Loucy (cell line): Measurements from ENCODE around the gene YIPF2.

Source experiments
- EZH2phosphoT487 ChIP-seq: fragments of 200-600 bp; IDR thresholded peaks from 2 replicates; pipeline ENCODE4 v1.6.1; 2018; ENCODE audit warnings: antibody characterized with exemption, mild to moderate bottlenecking, moderate library complexity, borderline replicate concordance
- TF ChIP-seq, protein P1 (sequence below): fragments of 200-600 bp; sonication (generic); conservative IDR thresholded peaks from 2 replicates; pipeline ENCODE4 v1.5.1; 2014; ENCODE audit warnings: mild to moderate bottlenecking, antibody characterized with exemption, low read length

DNA sequence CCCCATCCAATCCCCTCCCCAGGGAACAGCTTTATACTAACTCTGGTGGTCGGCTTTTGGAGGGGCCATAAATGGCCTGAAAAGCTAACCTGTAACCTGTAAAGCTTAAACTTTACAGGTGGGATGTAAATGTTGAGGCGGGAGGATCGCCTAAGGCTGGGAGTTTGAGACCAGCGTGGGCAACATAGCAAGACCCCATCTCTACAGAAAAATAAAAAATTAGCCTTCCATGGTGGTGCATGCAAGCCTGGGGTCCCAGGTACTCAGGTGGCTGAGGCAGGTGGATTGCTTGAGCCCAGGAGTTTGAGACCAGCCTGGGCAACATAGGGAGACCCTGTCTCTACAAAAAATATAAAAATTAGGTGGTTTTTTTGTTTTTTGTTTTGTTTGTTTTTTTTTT lies 38.6 kb downstream of the YIPF2 start:
- TF ChIP-seq, protein P1, sequence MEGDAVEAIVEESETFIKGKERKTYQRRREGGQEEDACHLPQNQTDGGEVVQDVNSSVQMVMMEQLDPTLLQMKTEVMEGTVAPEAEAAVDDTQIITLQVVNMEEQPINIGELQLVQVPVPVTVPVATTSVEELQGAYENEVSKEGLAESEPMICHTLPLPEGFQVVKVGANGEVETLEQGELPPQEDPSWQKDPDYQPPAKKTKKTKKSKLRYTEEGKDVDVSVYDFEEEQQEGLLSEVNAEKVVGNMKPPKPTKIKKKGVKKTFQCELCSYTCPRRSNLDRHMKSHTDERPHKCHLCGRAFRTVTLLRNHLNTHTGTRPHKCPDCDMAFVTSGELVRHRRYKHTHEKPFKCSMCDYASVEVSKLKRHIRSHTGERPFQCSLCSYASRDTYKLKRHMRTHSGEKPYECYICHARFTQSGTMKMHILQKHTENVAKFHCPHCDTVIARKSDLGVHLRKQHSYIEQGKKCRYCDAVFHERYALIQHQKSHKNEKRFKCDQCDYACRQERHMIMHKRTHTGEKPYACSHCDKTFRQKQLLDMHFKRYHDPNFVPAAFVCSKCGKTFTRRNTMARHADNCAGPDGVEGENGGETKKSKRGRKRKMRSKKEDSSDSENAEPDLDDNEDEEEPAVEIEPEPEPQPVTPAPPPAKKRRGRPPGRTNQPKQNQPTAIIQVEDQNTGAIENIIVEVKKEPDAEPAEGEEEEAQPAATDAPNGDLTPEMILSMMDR = no peak
- TF ChIP-seq EZH2phosphoT487 = no peak
